Superior temporal gyrus (tissue), 1 donor: Measurements from ENCODE around the gene RBFOX1.

Experiments
- DNase-seq: peaks from one replicate; pipeline ENCODE4 v3.0.0-alpha.2; 2016; ENCODE audit errors: extremely low spot score

Gene RBFOX1

GRCh38 chr16:7372095-7372494 lies 39.5 kb downstream of the RBFOX1 start:
- DNase-seq: no peak

- no peak for DNase-seq
These were observed 41.1 kb downstream of the RBFOX1 start for GRCh38 chr16:7373776-7374175.

- DNase-seq: no peak
These were observed 42.0 kb downstream of the RBFOX1 start for GRCh38 chr16:7374614-7375174.

GRCh38 chr16:7376227-7376626 lies 43.6 kb downstream of the RBFOX1 start:
- DNase-seq: no peak

- DNase-seq: no peak
These were observed 44.6 kb downstream of the RBFOX1 start for GRCh38 chr16:7377231-7377630.

GRCh38 chr16:7378024-7378695 lies 45.5 kb downstream of the RBFOX1 start:
- DNase-seq: no peak

GRCh38 chr16:7380441-7380840 lies 47.8 kb downstream of the RBFOX1 start:
- no peak for DNase-seq

GRCh38 chr16:7380911-7381310 lies 48.3 kb downstream of the RBFOX1 start:
- DNase-seq: no peak

- DNase-seq: no peak
These were observed 49.0 kb downstream of the RBFOX1 start for GRCh38 chr16:7381671-7382070.

- no peak for DNase-seq
These were observed 49.9 kb downstream of the RBFOX1 start for GRCh38 chr16:7382521-7382920.

- no peak for DNase-seq
These were observed 58.3 kb downstream of the RBFOX1 start for GRCh38 chr16:7390974-7391373.

GRCh38 chr16:7391694-7392093 lies 59.0 kb downstream of the RBFOX1 start:
- no peak for DNase-seq

- DNase-seq: no peak
These were observed 59.6 kb downstream of the RBFOX1 start for GRCh38 chr16:7392206-7392605.

GRCh38 chr16:7393680-7394079 lies 61.0 kb downstream of the RBFOX1 start:
- no peak for DNase-seq

- DNase-seq: no peak
These were observed 62.2 kb downstream of the RBFOX1 start for GRCh38 chr16:7394720-7395336.

- DNase-seq: no peak
These were observed 65.3 kb downstream of the RBFOX1 start for GRCh38 chr16:7397901-7398300.

- no peak for DNase-seq
These were observed 65.9 kb downstream of the RBFOX1 start for GRCh38 chr16:7398536-7398935.

GRCh38 chr16:7399296-7399695 lies 66.7 kb downstream of the RBFOX1 start:
- no peak for DNase-seq

GRCh38 chr16:7400117-7400890 lies 67.7 kb downstream of the RBFOX1 start:
- DNase-seq: no peak

- DNase-seq: no peak
These were observed 71.6 kb downstream of the RBFOX1 start for GRCh38 chr16:7404217-7404616.

GRCh38 chr16:7405166-7405565 lies 72.5 kb downstream of the RBFOX1 start:
- DNase-seq: peak; percentile 79

GRCh38 chr16:7408700-7409365 lies 76.2 kb downstream of the RBFOX1 start:
- no peak for DNase-seq
